Panc1 (cell line): ENCODE measurements around the gene ZFPL1.

Source experiments
- POLR2AphosphoS5 ChIP-seq: IDR thresholded peaks from 2 replicates; pipeline ENCODE4 v1.6.1; 2012; ENCODE audit warnings: mild to moderate bottlenecking, low read depth, low read length, moderate library complexity
- SIN3A ChIP-seq: IDR thresholded peaks from 2 replicates; pipeline ENCODE4 v1.6.1; 2012; ENCODE audit warnings: low read depth, mild to moderate bottlenecking, low read length, moderate library complexity, borderline replicate concordance; ENCODE audit not compliant: insufficient read depth
- TCF7L2 ChIP-seq: IDR thresholded peaks from 2 replicates; pipeline ENCODE4 v1.6.1; 2011; ENCODE audit warnings: mild to moderate bottlenecking, low read depth, low read length, inconsistent platforms
- TF ChIP-seq, protein P1 (sequence below): fragments of 450-650 bp; IDR thresholded peaks from 2 replicates; pipeline ENCODE4 v1.5.1; 2017; ENCODE audit warnings: mild to moderate bottlenecking
- TF ChIP-seq, protein P2 (sequence below), 2 experiments: IDR thresholded peaks; 2 replicates each; pipeline ENCODE4 v1.6.1; 2011 to 2012; ENCODE audit warnings: low read depth in 2 of 2, control low read depth in 1 of 2, low read length in 1 of 2, mild to moderate bottlenecking in 1 of 2, moderate library complexity in 1 of 2; ENCODE audit not compliant: insufficient read depth in 1 of 2

DNA sequence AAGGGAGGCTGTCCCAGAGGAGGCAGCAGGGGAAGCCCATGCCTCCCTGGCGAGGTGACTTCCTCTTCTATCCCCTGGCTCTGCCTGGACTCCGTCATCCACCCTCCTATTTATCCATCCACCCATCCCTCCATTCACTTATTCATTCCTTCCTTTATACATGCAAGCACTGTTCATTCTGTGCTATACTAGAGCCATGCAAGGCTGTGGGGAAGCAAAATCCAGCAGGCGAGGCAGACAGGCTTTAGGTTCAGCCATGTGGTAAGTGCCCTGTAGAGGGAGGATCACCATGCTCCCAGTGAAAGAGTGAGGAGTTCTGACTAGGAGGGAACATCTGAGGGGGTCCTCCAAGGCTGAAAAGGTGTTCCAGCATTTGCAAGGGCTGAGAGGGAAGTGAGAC is 24.5 kb upstream of the ZFPL1 start:
- TF ChIP-seq, protein P1, sequence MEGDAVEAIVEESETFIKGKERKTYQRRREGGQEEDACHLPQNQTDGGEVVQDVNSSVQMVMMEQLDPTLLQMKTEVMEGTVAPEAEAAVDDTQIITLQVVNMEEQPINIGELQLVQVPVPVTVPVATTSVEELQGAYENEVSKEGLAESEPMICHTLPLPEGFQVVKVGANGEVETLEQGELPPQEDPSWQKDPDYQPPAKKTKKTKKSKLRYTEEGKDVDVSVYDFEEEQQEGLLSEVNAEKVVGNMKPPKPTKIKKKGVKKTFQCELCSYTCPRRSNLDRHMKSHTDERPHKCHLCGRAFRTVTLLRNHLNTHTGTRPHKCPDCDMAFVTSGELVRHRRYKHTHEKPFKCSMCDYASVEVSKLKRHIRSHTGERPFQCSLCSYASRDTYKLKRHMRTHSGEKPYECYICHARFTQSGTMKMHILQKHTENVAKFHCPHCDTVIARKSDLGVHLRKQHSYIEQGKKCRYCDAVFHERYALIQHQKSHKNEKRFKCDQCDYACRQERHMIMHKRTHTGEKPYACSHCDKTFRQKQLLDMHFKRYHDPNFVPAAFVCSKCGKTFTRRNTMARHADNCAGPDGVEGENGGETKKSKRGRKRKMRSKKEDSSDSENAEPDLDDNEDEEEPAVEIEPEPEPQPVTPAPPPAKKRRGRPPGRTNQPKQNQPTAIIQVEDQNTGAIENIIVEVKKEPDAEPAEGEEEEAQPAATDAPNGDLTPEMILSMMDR, result no peak
- TF ChIP-seq, protein P2, sequence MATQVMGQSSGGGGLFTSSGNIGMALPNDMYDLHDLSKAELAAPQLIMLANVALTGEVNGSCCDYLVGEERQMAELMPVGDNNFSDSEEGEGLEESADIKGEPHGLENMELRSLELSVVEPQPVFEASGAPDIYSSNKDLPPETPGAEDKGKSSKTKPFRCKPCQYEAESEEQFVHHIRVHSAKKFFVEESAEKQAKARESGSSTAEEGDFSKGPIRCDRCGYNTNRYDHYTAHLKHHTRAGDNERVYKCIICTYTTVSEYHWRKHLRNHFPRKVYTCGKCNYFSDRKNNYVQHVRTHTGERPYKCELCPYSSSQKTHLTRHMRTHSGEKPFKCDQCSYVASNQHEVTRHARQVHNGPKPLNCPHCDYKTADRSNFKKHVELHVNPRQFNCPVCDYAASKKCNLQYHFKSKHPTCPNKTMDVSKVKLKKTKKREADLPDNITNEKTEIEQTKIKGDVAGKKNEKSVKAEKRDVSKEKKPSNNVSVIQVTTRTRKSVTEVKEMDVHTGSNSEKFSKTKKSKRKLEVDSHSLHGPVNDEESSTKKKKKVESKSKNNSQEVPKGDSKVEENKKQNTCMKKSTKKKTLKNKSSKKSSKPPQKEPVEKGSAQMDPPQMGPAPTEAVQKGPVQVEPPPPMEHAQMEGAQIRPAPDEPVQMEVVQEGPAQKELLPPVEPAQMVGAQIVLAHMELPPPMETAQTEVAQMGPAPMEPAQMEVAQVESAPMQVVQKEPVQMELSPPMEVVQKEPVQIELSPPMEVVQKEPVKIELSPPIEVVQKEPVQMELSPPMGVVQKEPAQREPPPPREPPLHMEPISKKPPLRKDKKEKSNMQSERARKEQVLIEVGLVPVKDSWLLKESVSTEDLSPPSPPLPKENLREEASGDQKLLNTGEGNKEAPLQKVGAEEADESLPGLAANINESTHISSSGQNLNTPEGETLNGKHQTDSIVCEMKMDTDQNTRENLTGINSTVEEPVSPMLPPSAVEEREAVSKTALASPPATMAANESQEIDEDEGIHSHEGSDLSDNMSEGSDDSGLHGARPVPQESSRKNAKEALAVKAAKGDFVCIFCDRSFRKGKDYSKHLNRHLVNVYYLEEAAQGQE (IDR thresholded peaks at IDR 0.05; ENCODE audit: insufficient read depth in 1 of 2, low read depth in 2 of 2, low read length in 1 of 2), result no peak
- TF ChIP-seq SIN3A (no peak), TCF7L2 (no peak), POLR2AphosphoS5 (no peak)
